ENCODE results near the gene COL10A1.
"Not testable (repeated sequence)": the region's sequence is repeated elsewhere in the genome, so short reads cannot be mapped to it uniquely, and the experiment has no call there.

Gene COL10A1

DNA sequence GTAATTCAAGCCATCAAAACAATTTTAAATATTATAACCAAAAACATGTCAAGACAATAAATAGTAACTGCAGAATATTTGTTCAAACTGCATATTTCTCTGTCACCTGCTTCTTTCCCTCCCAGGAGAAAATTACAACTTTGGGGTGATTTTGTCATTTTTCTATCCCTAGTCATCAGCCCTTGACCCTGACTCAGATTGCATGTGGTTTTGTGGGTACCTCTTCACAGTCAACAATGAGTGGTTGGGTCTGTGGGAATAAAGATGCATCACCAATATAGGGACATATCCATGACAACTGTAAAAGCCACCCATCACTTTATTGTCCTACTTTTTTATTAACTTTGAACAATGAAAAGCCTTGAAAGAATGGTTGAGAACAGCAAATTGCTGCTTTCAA, 7.3 kb downstream of the COL10A1 start:
- no peak for DNase-seq

DNA sequence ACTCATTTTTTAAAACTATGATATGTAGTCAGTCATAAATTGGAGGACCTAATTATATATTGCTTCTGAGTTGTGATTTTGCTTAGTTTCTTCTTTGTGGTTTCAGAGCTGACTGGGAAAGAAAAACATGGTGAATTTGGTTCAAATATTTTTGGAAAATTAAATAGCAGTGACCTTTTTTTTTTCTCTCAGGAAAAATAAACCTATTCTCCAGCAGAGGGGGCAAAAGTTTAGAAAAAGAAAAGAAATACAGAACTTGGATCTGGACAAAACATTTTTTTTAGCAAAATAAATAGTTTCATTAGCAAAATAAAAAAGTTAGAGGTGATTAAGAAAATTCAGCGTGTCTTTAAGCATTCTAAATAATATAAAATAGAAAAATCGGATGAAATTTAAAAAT, 10.2 kb downstream of the COL10A1 start:
- DNase-seq = no peak

DNA sequence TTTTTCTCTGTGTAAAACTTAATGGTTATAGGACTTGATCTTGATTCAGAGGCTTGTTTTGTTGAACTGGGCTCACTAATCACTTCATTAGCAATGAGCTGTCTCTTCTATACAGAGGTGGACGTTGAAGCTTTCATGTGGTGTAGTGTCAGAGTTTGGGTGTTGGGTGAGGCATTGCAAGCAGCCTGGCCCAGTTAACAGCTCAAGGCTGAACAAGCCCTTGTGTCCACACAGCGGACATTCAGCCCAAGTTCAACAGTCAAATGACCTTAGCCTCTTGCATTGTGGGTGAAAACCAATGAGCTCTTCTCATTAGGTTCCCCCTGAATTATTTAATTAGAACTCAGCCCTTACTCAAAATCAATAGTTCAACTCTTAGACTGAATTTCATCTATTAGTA, 12.5 kb downstream of the COL10A1 start:
- DNase-seq = no peak

DNA sequence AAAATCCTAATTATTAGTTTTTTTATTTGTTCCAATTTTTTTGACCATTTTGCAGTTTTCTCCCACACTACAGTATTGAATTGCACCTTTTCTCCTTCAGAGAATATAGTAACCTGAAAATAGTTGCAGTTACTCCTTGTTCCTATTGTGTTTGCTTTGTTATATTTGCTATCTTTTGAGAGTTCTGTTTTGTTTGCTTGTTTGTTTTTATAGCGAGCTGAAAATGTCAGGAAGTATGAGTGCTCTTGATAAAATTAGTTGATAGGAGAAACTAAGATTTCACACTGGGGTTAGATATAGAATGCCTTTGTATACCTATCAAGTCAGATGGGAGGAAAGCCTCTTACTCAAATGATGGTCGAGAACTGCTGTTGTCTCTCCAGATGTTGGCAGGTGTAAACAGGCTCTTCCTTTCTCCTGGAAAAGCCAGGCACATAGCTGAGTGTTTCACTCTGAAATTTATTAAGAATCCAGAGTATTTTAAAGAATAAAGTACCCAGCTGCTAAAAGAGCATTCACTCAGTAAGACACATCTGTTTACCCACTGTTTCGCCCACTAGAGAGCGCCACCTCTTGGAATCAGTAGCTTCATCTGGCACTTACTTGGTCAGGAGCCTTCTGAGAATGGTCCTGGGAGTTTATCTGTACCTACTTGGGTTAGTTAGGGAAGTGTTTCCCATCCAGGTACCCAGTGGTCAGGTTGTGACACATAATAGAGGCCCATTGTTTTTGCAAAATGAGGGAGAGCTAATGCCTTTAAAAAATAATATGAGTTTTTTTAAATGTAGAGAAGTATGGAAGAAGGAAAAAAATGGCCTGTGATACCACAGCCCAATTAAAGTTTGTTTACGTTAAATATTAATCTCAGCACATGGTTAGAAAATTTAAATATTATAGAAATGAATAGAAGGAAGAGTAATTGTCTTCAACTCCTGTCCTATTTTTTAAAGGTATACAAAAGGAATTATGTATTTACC, 14.1 kb downstream of the COL10A1 start:
- peak; percentile 76 for DNase-seq

DNA sequence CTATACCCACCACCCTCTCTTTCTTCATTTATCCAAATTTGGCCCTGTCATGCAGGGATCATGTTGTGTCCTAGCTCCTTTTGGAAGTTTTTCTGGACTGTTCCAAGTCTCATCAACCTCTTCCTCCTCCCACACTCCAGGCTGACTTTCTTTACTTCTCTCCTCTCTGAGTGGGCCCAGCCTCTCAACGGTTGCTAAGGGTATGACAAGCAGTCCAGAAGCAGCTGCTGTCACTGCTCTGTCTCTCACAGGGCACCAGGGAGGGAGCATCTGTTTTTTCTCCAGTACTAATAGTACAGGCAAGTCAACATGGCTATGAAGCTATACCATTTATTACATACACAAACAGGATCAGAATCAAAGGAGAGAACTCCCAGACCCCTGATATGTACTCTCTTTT, 17.1 kb downstream of the COL10A1 start:
- DNase-seq = no peak

DNA sequence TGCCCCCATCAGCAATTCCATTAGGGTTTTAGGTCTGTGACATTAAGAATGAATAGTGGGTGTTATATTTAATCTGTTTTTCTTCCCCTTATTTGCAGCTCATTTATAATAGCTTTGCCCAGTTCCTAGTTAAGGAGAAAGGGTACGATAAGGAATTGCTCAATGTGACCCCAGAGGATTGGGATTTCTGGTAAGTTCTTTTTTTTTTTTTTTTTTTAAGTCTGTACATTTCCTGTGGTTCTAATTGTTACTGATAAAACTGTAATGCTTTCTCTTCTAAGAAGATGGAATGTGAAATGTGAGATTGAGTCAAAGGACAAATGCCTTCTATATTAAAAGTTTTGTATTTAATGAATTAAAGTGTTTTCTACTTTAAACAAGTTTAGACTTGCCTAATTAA, 19.8 kb downstream of the COL10A1 start:
- DNase-seq = no peak

DNA sequence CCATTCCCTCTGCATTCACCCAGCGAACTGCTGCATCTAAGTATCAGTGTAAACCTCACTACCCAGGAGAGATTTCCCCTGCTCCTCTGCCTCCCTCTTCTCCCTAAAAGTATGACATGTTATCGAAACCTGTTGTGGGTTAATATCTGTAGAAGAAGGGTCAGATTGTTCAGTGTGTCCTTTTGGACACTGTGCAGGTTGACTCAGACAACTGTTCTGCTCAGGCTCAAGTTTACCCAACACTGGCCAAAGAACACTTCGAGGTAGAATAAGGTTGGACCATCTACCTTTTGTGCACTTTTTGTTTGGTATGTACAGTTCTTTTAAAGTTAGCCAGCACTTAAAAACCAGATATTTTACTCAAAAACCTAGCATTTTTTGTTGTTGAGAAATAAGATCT, 20.7 kb downstream of the COL10A1 start:
- no peak for DNase-seq

DNA sequence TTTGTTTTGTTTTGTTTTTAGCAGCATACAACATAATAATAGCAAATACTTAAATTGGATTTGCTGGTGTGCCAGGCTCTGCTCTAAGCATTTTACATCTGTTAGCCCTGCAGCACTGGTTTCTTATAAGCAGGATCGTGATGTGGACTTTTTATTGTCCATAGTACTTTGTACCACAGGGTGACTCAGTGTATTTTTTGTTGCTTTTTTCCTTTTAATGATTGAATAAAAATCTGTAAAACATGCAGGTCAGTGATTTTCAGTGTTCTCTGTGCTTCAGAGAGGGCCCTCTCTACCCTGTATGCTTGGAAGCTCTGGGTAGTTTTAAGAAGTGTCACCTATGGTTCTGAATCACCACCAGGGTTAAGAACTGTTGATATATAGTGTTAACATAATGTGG, 21.3 kb downstream of the COL10A1 start:
- DNase-seq = no peak

DNA sequence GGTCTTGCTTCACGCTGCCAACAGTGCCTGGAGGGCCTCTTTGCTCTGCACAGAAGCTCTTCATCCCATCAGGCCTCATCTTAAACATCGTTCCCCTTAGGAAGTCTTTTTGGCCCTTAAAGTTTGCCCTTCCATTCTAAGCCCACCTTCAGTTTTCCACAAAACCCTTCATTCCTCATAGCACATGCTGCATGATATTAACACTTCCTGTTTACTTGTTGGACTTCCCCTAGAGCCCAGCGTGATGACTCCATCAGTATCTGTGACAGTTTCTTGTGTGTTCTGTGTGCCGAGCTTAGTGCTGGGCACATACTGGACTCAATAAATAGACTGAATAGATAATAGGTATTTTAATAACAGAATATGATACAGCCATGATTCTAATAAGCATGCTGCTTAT, 23.1 kb downstream of the COL10A1 start:
- no peak for DNase-seq

DNA sequence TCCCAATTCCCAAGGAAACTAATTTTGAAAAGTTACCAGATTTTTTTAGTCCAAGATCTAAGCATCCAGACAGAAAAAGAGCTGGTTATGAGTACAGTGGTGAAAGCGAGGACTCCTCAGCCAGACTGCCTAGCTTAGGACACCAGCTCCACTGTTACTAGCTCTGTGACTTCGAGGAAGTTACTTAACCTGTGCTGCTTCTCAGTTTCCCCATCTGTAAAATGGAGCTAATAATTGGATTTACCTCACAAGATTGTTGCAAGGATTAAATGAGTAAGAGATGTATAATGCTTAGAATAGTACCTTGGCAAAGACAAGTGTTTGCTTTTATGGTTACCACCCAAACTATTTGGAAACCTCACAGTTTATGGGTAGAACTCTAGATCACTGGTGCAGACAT, 24.1 kb downstream of the COL10A1 start:
- DNase-seq = no peak

DNA sequence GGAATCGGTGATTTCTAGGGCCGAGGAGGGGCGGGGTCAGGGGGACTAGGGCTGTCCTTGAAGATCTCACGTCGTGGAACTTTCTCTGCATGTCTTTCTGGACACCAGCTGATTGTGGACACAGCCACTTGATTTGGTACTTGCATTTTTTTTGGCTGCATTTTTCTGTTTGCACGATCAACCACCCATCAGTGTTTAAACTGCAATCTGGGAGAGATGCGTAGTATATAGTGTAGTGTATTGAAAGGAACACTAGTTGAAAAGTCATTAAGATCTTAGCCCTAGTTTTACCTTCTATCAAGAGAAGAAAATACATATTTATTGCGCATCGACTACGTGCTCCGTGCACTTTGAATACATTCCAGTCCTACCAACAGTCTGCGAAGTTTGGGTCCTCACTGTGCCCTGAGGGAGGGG, 24.6 kb downstream of the COL10A1 start:
- DNase-seq = no peak

DNA sequence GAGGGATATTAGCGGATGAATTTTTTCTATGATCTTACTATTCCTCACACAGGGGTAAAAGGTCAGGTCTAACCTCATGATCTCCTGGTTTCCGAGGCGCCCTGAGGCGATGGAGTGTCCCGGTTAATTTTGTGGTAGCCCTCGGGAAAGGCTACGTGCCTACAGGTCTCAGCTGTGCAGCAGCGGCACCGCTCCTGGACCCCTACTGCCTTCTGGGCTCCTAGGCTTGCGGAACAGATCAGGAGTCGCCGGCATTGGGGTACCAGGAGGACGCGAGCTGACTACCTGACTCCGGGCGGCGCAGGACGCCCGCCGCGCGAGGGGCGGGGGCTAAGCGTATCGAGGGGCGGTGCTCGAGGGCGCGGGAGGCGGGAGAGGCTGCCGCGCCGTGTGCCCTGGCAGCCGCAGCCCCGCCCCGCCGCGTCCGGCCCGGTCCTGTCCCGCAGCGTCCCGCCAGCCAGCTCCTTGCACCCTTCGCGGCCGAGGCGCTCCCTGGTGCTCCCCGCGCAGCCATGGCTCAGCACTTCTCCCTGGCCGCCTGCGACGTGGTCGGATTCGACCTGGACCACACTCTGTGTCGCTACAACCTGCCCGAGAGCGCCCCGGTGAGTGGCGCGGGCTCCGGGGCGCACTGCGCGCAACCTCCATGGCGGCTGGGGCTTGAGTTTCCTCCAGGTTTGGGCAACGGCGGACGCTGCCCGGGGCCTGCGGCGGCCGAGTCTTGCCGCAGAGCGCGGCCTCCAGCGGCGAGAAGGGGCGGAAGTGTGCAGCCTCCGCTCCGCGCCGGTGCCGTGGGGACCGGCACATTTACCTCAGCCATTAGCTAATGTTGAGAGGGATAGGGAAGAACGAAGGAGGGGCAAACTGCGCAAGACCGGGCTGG, 25.3 kb downstream of the COL10A1 start, which contains the start of gene NT5DC1:
NT5DC1 (plus strand) TSS at position 435 of the 883 bp plus-strand sequence; CDS start at position 513, 78 bp downstream.
- DNase-seq = peak; percentile 91

DNA sequence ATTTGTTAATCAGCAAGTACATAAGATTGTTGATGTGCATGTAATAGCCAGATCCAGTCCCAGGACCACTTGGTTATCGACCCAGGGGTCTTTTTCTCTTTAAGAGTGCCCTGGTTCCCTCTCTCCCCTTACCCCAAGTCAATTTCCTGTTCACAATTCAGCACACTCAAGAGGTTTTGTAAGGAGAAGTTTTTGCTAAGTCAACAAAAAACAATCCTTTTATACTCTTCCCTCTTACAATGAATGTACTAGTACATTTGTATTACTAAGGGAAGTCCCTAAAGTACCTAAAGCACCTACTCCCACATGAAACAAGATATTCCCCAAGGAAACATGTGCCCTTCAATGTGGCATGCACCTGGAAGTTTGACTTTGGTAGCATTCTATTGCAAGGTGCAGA, 26.9 kb downstream of the COL10A1 start:
- no peak for DNase-seq

DNA sequence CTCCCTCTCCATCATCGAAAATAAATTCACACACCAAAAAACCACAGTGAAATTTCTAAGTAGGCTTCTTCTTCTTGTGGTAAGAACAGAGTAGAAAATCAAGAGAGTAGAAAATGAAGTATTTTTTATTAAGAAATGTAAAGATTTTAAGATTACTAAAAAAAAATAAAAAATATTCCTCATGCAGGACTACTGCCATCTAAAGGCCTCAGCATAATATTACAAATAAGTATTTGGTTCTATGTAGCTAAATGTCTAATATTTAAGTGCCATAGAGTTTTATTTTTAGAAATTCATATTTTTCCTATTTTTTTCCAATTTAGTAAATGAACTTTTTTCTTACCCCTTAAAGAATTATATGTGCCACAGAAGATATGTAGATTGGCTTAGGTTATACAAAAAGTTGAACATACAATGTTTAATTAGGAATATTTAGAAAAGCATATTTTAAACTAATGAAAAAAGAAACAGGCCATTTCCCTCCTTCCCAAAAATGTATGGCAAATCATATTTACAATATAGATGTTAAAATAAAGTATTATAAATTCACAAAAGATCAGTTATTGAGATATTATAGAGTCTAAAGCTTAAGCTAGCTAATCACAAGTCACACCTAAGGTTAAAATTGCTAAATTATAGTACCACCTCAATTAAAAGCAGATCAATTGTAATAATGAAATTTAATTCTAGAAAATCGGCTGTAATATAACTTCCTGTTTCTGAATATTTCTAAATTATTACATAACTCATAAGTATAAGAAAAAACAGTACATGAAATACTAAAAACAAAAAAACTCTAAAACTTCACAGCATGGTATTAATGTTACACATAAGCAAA, 28.7 kb downstream of the COL10A1 start:
- no peak for DNase-seq

DNA sequence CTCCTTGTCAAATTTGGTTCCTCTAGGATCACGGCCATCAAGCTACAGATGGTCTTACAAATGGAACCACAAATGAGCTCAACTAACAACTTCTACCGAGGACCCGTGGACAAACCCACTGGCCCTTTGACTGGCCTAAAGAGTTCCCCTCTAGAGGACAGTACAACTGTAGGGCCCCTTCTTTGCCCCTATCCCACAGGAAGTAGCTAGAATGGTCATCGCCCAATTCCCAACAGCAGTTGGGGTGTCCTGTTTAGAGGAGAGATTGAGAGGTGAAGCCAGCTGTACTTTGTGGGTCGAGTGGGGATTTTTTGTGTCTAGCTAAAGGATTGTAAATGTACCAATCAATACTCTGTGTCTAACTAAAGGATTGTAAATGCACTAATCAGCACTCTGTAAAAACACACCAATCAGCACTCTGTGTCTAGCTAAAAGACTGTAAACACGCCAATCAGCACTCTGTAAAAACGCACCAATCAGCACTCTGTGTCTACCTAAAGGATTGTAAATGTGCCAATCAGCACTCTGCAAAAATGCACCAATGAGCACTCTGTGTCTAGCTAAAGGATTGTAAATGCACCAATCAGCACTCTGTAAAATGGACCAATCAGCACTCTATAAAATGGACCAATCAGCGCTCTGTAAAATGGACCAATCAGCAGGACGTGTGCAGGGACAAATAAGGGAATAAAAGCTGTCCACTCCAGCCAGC, 29.7 kb downstream of the COL10A1 start:
- DNase-seq = not testable (repeated sequence)

DNA sequence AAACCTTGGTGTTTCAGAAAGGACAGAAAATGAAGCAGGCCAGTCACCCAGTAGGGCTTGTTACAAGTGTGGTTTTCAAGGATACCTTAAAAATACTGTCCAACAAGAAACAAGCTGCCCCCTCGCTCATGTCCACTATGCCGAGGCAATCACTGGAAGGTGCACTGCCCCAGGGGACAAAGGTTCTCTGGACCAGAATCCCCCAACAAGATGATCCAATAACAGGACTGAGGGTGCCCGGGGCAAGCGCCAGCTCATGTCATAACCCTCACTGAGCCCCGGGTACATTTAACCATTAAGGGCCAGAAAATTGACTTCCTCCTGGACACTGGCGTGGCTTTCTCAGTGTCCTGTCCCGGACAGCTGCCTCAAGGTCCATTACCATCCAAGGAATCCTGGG, 31.9 kb downstream of the COL10A1 start:
- DNase-seq = no peak

DNA sequence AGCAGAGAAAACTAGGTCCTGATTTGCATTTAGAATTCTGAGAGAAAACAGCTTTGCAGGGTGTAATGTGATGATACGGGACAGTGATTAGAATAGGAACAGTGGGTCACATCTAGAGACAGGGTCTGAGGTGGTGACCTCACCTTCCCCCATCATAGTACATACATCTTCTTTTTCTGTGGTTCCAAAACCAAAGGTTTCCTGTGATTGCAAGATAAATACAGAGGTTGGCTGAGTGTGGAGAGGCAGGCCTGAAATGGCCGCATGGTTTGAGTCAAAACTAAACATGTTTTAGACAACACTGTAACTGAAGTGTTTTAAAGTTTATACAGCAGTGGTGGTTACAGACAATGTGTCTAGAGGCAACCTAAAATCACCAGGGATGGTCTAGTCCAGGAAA, 35.7 kb downstream of the COL10A1 start:
- no peak for DNase-seq

DNA sequence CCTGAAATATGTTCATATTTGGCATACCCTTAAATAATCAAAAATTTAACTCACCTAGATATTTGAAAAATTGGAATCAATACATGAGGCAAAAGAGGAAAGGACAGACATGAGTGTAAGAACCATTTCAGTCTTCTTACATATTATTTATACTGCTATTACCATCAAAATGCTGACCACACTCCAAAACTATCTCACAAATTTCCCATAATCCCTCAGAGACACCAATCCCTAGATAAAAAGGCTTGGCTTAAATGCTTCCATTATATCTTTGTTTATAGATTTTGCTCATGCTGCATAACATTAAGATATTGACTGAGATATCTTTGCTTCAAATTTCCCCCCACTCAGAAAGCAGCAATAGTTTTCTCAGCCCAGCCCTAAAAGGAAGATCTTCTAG, 37.0 kb downstream of the COL10A1 start:
- DNase-seq = no peak

DNA sequence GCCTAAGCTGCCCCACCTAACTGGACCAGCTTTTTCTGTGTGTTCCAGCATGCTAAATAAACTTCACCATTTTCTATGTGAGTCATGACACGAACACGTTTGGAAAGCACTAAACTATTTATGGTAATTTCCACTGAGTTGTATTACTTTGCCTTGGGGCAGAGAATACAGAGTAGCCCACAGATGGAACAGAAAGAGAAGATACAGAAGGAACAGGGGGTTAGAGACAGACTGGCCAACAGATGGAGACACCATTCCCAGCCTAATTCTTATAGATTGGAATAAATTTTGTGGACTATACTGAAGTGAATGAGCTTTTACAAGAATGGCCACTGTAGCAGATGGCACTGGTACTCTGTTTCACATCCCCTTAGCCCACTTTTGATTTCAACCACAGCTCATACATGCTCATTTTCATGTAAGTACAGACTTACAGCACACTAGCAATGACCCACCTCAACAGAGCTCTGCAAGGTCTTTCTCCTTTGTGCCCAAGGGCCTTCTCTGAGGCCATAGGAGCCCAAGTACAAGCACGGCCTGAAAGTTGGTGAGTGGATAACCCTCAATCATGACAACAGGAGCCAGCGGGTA, 38.4 kb downstream of the COL10A1 start:
- DNase-seq = no peak

DNA sequence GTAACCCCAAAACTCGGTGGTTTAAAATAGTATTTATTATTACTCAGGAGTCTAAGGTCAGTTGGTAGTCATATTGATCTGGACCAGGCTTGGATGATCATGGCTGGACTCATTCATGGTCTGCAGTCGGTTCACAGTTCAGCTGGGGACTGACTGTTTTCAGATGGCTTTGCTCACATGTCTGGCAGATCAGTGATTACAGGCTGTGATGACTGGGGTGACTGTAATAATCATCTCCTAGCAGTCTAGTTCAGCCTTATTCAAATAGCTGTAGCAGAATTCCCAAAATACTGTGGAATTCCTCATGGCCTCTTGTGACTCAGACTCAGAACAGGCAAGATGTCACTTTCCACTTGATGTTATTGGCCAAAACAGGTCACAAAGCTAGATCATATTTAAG, 41.6 kb downstream of the COL10A1 start:
- no peak for DNase-seq

DNA sequence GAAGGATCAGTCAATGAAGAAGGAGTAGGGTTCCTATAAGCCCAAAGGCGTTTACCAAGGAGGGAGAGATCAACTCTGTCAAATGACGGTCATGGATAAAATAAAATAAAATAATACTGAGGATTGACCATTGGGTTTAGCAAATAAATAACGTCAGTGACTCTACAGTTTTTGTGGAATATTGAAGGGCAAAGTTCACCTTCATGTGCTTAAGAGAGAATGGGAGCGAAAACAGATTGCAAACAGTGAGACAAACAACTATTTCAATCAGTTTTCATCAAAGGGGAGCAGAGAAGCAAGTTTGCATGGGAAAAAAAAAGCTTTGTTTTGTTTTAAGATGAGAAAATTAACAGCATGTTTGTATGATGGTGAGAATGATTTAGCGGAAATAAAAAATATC, 42.9 kb downstream of the COL10A1 start:
- DNase-seq = no peak

DNA sequence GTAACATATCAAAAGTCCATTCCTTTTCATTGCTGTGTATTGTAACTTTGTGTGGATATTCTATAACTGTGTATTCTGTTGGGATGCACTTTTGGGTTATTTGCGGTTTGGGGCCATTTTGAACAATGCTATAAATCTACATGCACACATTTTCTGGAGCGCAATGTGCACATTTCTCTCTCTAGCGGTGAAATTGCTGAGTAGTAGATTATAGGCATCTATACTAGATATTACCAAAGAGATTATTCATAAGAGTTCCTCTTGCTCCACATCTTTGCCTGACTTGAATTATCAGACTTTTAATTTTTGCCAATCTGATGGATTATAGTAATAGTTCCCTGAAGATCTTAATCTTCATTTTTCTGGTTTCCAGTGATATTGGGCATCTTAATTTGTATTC, 47.0 kb downstream of the COL10A1 start:
- DNase-seq = no peak

Data from islet precursor cell (in vitro differentiated cells).